GM19438 (cell line): ENCODE measurements around the gene GHDC.
"Not testable (repeated sequence)": the region's sequence is repeated elsewhere in the genome, so short reads cannot be mapped to it uniquely, and the experiment has no call there.

ENCODE experiments used
- ATAC-seq: cut with Tn5 transposase; IDR thresholded peaks from one replicate; pipeline ENCODE4 v1.9.1; 2021; ENCODE audit warnings: low read depth; ENCODE audit not compliant: unreplicated experiment

Gene GHDC

GRCh38 chr17:42163113-42163512 lies 31.2 kb downstream of the GHDC start:
- no peak for ATAC-seq

GRCh38 chr17:42160531-42160910 lies 33.8 kb downstream of the GHDC start:
- no peak for ATAC-seq

DNA sequence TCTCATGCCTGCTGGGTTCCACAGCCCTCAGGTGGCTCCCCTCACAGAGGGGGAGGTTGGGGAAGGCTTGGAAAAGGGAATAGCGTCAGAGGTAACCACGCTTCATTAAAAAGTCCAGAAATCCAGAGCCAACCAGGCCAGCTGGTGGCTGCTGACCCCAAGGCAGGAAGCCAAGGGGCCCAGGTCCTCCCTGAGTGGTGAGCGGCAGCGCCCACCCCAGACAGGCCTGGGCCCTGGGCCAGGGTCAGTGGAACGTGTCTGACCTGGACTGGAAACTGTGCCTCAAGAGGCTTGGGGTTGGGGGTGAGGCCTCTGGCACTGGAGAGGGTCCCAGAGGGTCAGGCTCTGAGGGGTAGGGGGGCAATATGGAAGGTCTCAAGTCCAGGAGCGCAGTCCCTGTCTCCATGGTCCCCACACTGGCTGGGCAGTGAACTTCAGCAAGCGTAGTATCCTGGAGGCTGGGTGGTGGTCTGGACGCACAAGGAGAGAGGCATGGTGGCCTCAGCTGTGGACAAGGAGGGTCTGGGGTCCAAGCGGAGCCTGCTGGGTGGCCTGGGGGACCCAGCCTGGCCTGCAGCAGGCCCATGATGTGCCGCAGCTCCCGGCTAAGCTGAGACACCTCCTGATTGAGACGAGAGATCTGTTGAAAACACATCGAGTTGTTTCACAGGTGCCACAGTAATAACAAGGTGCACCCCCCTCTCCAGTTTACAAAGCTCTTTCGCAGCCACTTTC lies 34.3 kb downstream of the GHDC start:
- no peak for ATAC-seq

DNA sequence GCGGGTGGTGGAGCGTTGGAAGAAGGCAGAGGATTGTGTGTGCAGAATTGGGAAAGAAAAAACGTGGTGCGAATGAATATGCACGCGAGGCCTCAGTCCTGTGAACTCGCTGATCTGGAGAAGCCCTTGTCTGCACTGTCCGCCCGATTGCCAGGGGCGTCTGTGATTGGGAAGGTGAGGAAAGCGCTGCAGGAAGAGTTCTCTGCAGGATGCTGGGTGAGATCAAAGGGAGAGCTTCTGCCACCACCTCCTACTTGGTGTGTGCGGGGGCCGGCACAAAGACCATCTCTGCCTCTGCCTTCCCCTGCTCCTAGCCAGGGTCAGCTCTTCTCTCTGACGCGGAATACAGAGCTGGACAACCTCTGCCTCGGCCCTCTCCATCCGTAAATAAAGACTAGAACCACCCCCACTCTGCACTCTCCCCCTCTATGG lies 38.7 kb downstream of the GHDC start:
- ATAC-seq, result no peak

DNA sequence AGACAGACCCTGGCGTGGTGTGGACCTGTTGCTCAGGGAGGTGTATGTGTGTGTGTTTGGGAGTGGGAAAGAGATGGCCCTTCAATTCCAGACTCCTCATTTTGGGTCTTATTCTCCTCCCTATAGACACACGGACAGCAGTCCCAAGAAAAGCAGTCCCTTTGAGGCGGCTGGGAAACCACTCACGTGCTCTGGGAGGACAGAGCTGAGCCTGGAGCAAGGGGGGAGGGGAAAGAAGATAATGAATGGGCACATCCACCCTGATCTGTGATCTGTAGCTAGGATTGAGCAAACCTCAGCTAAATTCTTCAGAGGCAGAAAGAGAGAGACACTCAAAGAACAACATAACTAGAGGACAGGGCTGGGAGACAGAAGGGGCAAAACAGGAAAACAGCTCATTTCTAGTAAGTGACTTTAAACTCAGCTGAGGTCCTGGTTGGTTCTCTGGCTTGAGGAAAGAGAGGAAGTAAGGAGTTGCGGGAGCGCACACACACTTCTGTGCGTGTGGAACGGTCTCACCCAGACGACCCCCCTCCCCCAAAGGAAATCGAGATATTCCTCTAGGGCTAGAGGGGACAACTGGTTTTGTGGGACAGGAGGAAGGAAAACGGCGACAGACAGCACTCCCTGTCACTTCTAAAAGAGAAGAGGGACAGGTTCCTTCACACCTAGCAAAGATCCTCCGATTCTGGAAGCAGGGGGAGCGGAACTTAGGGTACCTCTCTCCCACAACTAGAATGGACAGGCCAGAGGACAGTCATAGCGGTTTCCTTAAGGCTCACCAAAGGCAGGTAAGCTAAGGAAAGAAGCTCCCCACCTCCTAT lies 40.2 kb downstream of the GHDC start:
- no peak for ATAC-seq

DNA sequence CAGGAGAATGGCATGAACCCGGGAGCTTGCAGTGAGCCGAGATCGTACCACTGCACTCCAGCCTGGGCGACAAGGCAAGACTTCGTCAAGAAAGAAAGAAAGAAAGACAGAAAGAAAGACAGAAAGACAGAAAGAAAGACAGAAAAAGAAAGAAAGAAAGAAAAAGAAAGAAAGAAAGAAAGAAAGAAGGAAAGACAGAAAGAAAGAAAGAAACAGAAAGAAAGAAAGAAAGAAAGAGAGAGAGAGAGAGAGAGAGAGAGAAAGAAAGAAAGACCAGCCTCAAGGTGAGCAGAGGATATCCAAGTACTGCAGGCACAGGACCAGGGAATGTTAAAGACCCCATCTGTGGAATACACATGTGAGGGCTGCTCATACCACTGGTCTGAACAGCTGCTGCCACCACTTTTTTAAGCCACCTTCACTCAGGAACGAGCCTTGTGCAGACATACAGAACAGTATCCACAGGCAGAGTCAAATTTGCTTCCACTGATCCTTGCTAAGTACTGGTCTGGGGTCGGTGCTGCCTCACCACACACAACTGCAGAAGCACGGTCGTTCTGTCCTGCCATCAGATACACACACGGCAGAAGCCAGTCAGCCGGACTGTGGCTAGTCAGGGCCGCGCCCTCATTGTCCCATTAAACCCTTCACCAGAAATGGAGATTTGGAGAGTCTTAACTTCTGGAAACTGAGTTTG lies 47.2 kb downstream of the GHDC start:
- ATAC-seq, result no peak

- ATAC-seq, result not testable (repeated sequence)
These were observed 51.2 kb downstream of the GHDC start for GRCh38 chr17:42143138-42143537.

DNA sequence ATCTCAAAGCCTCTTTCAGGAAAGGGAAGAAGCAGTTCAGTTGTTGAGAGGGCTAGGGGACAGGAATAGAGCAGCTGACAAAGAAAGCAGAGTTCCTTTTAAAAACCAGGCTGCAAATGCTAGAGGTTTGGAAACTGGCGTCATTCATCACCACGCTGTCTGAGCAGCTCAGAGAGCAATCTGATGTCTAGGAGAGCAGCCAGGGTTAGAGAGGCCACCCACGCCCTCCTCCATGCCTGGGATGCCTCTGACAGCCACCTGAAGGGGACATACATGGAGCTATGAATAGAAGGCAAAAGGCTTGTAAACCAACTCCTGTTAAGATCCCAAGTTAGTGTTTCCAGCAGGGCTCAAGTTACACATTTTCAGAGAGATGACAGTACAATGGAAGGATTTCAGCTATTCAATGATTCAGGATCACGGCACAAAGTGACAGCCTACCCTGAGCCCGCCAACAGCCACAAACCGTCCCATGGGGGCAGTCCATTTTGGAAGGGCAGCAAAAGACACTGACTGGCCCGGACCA lies 51.9 kb downstream of the GHDC start:
- ATAC-seq, result no peak

GRCh38 chr17:42141382-42141781 lies 52.9 kb downstream of the GHDC start:
- no peak for ATAC-seq

DNA sequence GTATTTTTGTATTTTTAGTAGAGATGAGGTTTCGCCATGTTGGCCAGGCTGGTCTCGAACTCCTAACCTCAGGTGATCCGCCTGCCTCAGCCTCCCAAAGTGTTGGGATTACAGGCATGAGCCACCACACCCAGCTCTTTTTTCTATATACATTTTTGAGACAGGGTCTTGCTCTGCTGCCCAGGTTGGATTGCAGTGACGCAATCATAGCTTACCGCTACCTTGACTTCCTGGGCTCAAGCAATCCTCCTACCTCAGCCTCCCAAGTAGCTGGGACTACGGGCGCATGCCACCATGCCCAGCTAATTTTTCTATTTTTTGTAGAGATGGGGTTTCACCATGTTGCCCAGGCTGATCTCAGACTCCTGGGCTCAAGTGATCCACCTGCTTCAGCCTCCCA lies 53.6 kb downstream of the GHDC start:
- not testable (repeated sequence) for ATAC-seq
